ENCODE data around the gene RGS5. TPM values are rescaled to one million over a fixed set of nuclear protein-coding genes. Genes with fewer than 3 reads are reported as not detected.

The RGS5 gene
- total and polyA plus RNA-seq, 2 donors from 2014 or later: 60.5 to 359 TPM

DNA sequence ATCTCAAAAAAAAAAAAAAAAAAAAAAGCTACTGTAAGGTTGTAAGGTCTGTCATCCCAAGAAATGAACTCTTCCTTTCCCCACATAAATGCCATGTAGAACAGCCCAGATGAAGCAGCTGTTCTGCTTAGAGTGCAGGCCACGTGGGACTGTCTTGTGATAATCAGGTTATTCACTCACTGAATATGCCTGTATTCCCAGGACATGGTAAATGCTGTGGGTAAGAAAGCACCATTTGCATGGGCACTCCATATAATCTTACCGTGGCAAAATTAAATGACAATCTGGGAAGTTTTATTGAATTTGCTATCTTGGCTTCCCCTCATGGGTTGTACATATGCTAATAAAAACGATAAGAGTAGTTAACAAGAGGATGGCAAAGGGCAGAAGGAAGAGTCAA lies 13.8 kb downstream of the RGS5 start:
- no peak for DNase-seq
- Histone ChIP-seq H3K4me1 (ENCODE audit: control insufficient read depth in 2 of 3, insufficient read depth in 2 of 3, low read depth in 1 of 3, low read length in 3 of 3) (no peaks in the 10 kb centered on the region), H3K9me3 (ENCODE audit: control insufficient read depth in 2 of 3, insufficient read depth in 1 of 3, low read length in 3 of 3) (no peaks in the 10 kb centered on the region), H3K4me3 (ENCODE audit: low read length in 3 of 3) (no peak overlapping the region), H3K9ac (ENCODE audit: low read length in 3 of 3) (no peak overlapping the region), H3K27ac (ENCODE audit: low read depth in 2 of 2, low read length in 2 of 2) (no peak overlapping the region), H3K27me3 (ENCODE audit: control insufficient read depth, insufficient read depth, low read length) (no peaks in the 10 kb centered on the region), H3K36me3 (ENCODE audit: control insufficient read depth in 2 of 3, insufficient read depth in 3 of 3, low read length in 3 of 3) (no peaks in the 10 kb centered on the region)
- intact Hi-C loops (cut with DNase I): no loop called here
- TF ChIP-seq, protein P1, sequence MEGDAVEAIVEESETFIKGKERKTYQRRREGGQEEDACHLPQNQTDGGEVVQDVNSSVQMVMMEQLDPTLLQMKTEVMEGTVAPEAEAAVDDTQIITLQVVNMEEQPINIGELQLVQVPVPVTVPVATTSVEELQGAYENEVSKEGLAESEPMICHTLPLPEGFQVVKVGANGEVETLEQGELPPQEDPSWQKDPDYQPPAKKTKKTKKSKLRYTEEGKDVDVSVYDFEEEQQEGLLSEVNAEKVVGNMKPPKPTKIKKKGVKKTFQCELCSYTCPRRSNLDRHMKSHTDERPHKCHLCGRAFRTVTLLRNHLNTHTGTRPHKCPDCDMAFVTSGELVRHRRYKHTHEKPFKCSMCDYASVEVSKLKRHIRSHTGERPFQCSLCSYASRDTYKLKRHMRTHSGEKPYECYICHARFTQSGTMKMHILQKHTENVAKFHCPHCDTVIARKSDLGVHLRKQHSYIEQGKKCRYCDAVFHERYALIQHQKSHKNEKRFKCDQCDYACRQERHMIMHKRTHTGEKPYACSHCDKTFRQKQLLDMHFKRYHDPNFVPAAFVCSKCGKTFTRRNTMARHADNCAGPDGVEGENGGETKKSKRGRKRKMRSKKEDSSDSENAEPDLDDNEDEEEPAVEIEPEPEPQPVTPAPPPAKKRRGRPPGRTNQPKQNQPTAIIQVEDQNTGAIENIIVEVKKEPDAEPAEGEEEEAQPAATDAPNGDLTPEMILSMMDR (IDR thresholded peaks at IDR 0.05; ENCODE audit: borderline replicate concordance, extremely low read depth, insufficient read depth): no peak
- no peak for FAIRE-seq

DNA sequence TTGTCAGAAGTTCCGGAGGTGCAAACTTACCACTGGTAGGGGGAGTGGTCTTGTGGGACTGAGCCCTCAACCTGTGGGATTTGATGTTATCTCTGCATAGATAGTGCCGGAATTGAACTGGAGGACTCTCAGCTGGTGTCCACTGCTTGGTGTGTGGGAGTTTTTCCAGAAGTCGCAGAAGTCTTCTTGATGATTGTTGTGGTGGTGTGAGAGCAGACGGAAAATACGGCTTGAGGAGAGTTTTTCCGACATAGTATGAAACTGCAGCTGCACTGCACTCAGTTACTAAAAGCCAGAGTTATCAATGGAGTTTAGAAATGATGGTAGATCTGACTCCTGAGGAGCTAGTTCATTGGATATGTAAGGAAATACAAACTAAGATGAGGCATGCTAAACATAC lies 14.9 kb downstream of the RGS5 start:
- FAIRE-seq: no peak

GRCh38 chr1:163186862-163187261 lies 15.9 kb downstream of the RGS5 start:
- H3K36me3 ChIP-seq (ENCODE audit: control insufficient read depth in 2 of 3, insufficient read depth in 3 of 3, low read length in 3 of 3): no peaks in the 10 kb centered on the region
- FAIRE-seq (no peak), DNase-seq (no peak)
- intact Hi-C loops (cut with DNase I): no loop called here
- no peaks in the 10 kb centered on the region for H3K27me3 ChIP-seq (ENCODE audit: control insufficient read depth, insufficient read depth, low read length)
- no peaks in the 10 kb centered on the region for H3K4me1 ChIP-seq (ENCODE audit: control insufficient read depth in 2 of 3, insufficient read depth in 2 of 3, low read depth in 1 of 3, low read length in 3 of 3)
- no peak overlapping the region for H3K4me3 ChIP-seq (ENCODE audit: low read length in 3 of 3)
- TF ChIP-seq, protein P1 (IDR thresholded peaks at IDR 0.05; ENCODE audit: borderline replicate concordance, extremely low read depth, insufficient read depth): no peak
- no peak overlapping the region for H3K9ac ChIP-seq (ENCODE audit: low read length in 3 of 3)
- H3K27ac ChIP-seq (ENCODE audit: low read depth in 2 of 2, low read length in 2 of 2): no peak overlapping the region
- no peaks in the 10 kb centered on the region for H3K9me3 ChIP-seq (ENCODE audit: control insufficient read depth in 2 of 3, insufficient read depth in 1 of 3, low read length in 3 of 3)

More for the DNA sequence above, 14.9 kb downstream of the RGS5 start:
- Histone ChIP-seq H3K4me3 (ENCODE audit: low read length in 3 of 3) (no peak overlapping the region), H3K9ac (ENCODE audit: low read length in 3 of 3) (no peak overlapping the region), H3K27ac (ENCODE audit: low read depth in 2 of 2, low read length in 2 of 2) (no peak overlapping the region), H3K36me3 (ENCODE audit: control insufficient read depth in 2 of 3, insufficient read depth in 3 of 3, low read length in 3 of 3) (no peaks in the 10 kb centered on the region), H3K4me1 (ENCODE audit: control insufficient read depth in 2 of 3, insufficient read depth in 2 of 3, low read depth in 1 of 3, low read length in 3 of 3) (no peaks in the 10 kb centered on the region), H3K9me3 (ENCODE audit: control insufficient read depth in 2 of 3, insufficient read depth in 1 of 3, low read length in 3 of 3) (no peaks in the 10 kb centered on the region), H3K27me3 (ENCODE audit: control insufficient read depth, insufficient read depth, low read length) (no peaks in the 10 kb centered on the region)
- TF ChIP-seq, protein P1 (IDR thresholded peaks at IDR 0.05; ENCODE audit: borderline replicate concordance, extremely low read depth, insufficient read depth): no peak
- intact Hi-C loops (cut with DNase I): no loop called here
- no peak for DNase-seq

- H3K27ac ChIP-seq (ENCODE audit: low read depth in 2 of 2, low read length in 2 of 2): no peak overlapping the region
- DNase-seq (no peak), FAIRE-seq (no peak)
- intact Hi-C loops (cut with DNase I): no loop called here
- H3K9me3 ChIP-seq (ENCODE audit: control insufficient read depth in 2 of 3, insufficient read depth in 1 of 3, low read length in 3 of 3): no peaks in the 10 kb centered on the region
- H3K4me3 ChIP-seq (ENCODE audit: low read length in 3 of 3): no peak overlapping the region
- TF ChIP-seq, protein P1 (IDR thresholded peaks at IDR 0.05; ENCODE audit: borderline replicate concordance, extremely low read depth, insufficient read depth): no peak
- H3K4me1 ChIP-seq (ENCODE audit: control insufficient read depth in 2 of 3, insufficient read depth in 2 of 3, low read depth in 1 of 3, low read length in 3 of 3): no peaks in the 10 kb centered on the region
- H3K27me3 ChIP-seq (ENCODE audit: control insufficient read depth, insufficient read depth, low read length): no peaks in the 10 kb centered on the region
- H3K9ac ChIP-seq (ENCODE audit: low read length in 3 of 3): no peak overlapping the region
- no peaks in the 10 kb centered on the region for H3K36me3 ChIP-seq (ENCODE audit: control insufficient read depth in 2 of 3, insufficient read depth in 3 of 3, low read length in 3 of 3)
Observed at GRCh38 chr1:163182330-163182949, 20.3 kb downstream of the RGS5 start.
